BE2C (cell line): ENCODE measurements around the gene GP9.
"Not testable (repeated sequence)": the region's sequence is repeated elsewhere in the genome, so short reads cannot be mapped to it uniquely, and the experiment has no call there.

ENCODE experiments used
- DNase-seq: peaks from one replicate; pipeline ENCODE4 v3.0.0-alpha.2; 2020
- H3K27me3 ChIP-seq: fragments of 250-450 bp; sonication (Bioruptor Pico); 2 replicates; pipeline ENCODE4 v1.5.1; 2020; ENCODE audit warnings: mild to moderate bottlenecking
- H3K36me3 ChIP-seq: fragments of 250-450 bp; sonication (Bioruptor Pico); 2 replicates; pipeline ENCODE4 v1.5.1; 2020; ENCODE audit warnings: mild to moderate bottlenecking
- H3K4me1 ChIP-seq: fragments of 250-450 bp; sonication (Bioruptor Pico); 2 replicates; pipeline ENCODE4 v1.5.1; 2020
- H3K4me3 ChIP-seq: 2 replicates; pipeline ENCODE4 v1.5.1; 2011; ENCODE audit warnings: low read depth, low read length
- H3K9me3 ChIP-seq: fragments of 250-450 bp; sonication (Bioruptor Pico); 2 replicates; pipeline ENCODE4 v1.5.1; 2020
- CTCF ChIP-seq: IDR thresholded peaks from 2 replicates; pipeline ENCODE4 v1.5.1; 2012; ENCODE audit warnings: mild to moderate bottlenecking, low read depth, low read length

Gene GP9

DNA sequence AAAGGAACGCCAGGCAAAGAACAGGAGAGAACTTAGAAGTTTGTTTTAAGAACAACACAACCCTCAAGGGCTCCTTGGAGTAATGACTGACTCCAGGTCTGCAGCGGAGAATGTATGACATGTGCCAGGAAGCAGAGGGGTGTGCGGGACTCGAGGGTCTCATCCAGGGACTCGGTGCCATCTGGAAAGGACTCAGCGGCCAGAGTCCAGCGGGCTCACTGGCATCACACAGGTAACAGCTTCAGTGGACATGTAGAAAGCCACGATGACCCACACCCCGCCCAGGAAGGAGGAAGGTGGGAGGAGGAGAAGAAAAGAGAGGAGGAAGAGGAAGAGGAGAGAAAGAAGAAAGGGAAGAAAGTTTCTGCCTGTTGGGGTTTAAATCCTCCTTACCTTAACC is 21.4 kb downstream of the GP9 start:
- H3K27me3 ChIP-seq = no peaks in the 10 kb centered on the region

GRCh38 chr3:129084501-129084900 is 23.9 kb downstream of the GP9 start:
- Histone ChIP-seq H3K4me1 (no peaks in the 10 kb centered on the region), H3K36me3 (no peaks in the 10 kb centered on the region), H3K4me3 (no peak overlapping the region), H3K9me3 (no peaks in the 10 kb centered on the region), H3K27me3 (no peaks in the 10 kb centered on the region)
- DNase-seq = no peak
- no peak for TF ChIP-seq CTCF

More for the DNA sequence above, 21.4 kb downstream of the GP9 start:
- no peak for DNase-seq
- TF ChIP-seq CTCF = no peak
- Histone ChIP-seq H3K4me3 (no peak overlapping the region), H3K9me3 (no peaks in the 10 kb centered on the region), H3K36me3 (no peaks in the 10 kb centered on the region), H3K4me1 (no peaks in the 10 kb centered on the region)

DNA sequence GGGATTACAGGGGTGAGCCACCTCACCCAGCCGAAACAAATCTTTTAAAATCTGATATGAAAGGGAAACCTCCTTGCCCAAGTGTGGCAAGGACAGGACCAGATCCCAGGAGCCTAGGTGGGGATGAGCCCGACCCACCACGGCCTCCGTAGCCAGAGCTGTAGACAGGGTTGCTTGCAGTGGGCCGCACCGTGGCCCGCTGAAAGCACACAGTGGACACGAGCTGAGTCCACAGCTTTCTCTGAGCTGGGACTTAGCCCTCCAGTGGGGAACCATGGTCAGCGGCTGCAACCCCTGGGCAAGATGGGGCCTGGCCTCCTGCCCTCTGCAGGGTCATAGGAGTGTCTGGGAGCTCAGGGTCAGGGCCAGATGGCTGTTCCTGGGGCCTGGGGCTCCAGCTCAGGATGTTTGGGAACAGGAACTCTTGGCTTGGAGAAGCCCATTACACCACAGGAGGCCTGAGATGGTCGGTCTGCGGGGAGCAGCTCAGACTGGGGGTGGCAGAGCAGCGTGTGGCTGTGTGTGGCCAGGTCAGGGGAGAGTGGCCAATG is 24.7 kb downstream of the GP9 start:
- no peaks in the 10 kb centered on the region for H3K27me3 ChIP-seq
- no peaks in the 10 kb centered on the region for H3K9me3 ChIP-seq
- no peak for DNase-seq
- H3K4me3 ChIP-seq = no peak overlapping the region
- no peak for TF ChIP-seq CTCF
- no peaks in the 10 kb centered on the region for H3K4me1 ChIP-seq
- no peaks in the 10 kb centered on the region for H3K36me3 ChIP-seq

GRCh38 chr3:129085818-129086217 is 25.2 kb downstream of the GP9 start:
- no peak for TF ChIP-seq CTCF
- H3K4me1 ChIP-seq = no peaks in the 10 kb centered on the region

DNA sequence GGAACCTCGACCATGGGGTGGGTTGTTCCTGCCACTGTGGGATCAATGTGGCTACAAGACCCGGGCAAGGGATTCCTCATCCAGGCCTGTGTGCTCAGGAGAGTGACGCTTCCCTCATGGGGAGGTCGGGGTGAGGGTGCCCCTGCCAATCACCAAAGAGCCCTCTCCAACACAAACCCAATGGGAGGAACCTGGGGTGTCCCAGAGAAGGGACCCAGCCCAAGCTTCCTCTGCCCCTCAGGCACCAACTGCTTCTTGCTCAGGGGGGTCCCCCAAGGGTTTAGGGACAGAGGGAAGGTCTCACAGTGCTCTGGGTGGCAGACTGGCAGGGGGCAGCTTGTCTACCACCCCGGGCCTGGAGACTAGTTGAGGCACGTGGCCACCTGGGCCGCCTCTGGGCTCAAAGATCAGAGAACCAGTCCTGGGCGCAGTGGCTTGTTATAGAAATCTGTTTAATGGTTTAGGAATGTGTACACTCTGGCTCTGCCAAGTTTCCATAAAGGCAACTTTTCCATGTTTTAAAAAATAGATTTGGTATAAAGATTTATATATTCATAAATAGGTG is 26.6 kb downstream of the GP9 start:
- Histone ChIP-seq H3K4me1 (no peaks in the 10 kb centered on the region), H3K4me3 (no peak overlapping the region), H3K36me3 (no peaks in the 10 kb centered on the region), H3K27me3 (no peaks in the 10 kb centered on the region), H3K9me3 (no peaks in the 10 kb centered on the region)
- DNase-seq = no peak
- TF ChIP-seq CTCF = no peak

More at GRCh38 chr3:129085818-129086217, 25.2 kb downstream of the GP9 start:
- Histone ChIP-seq H3K4me3 (no peak overlapping the region), H3K27me3 (no peaks in the 10 kb centered on the region), H3K36me3 (no peaks in the 10 kb centered on the region), H3K9me3 (no peaks in the 10 kb centered on the region)
- DNase-seq = no peak

- DNase-seq = peak; percentile 43
- H3K4me1 ChIP-seq, H3K36me3 ChIP-seq, H3K4me3 ChIP-seq, H3K9me3 ChIP-seq, H3K27me3 ChIP-seq: not testable (repeated sequence)
Observed at GRCh38 chr3:129087904-129088303, 27.3 kb downstream of the GP9 start.

- not testable (repeated sequence) for H3K27me3 ChIP-seq, DNase-seq, H3K36me3 ChIP-seq, H3K4me1 ChIP-seq, H3K4me3 ChIP-seq, H3K9me3 ChIP-seq
Observed at GRCh38 chr3:129088312-129088711, 27.7 kb downstream of the GP9 start.
